Fibroblast of skin of left quadriceps (primary cell): ENCODE data around the gene LCK.
"Not testable (repeated sequence)": the region's sequence is repeated elsewhere in the genome, so short reads cannot be mapped to it uniquely, and the experiment has no call there.

ENCODE experiments used
- DNase-seq, 2 experiments: peaks; one replicate each; pipeline ENCODE4 v3.0.0-alpha.2; 2013; ENCODE audit warnings: low read depth in 2 of 2

The LCK gene

DNA sequence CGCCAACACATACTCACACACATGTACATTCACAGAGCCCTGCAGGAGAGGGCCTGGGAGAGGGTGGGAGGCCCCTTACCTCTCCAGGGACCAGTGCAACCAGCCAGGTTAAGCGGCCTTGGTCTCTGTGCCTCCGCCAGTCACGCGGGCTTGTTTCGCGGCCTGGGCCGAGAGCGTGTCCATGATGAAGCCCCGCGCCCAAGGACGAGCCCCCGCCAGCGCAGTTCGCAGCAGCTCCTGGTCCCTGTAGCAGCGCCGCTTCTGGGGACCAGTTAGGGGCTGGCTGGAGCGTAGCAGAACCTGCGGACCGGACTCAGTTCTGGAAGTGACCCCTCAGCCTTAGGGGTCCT, 11.3 kb upstream of the LCK start:
- DNase-seq: no peak

DNA sequence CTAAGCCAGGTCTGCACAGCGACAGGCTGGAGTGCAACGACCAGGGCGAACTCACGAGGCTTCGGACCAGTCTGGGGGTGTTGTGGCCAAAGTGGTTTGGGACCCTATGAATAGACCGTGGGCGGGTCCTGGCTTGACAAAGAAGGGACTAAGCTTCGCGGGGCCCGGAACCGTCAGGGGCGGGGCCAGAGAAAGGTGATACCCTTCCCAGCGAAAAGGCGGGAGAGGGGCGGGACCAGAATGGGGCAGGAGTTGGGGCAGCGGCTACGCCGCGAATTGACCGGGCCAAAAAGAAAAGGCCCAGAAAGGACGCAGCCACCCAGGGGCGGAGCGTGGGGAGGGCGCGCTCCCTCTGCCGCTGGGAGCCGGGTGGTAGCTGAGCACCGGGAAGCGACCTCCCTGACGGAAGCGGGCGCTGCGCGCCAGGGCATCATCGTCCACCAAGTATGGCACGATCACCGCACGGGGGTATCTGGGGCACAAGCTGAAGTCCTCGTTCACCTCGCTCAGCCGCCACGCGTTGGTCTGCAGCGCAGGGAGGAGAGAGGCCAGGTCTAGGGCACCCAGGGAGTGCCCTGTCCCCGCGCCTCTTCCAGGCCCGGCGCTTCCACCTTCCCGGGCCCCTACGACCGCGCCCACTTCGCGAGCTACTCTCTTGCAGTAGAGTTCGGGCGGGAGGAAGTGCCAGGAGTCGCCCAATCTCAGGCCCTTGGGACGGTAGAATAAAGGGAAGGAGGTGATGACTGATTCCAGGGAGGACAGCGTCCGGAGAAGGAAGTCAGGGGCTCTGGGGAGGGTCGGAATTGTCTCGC, 10.7 kb upstream of the LCK start:
- no peak for DNase-seq

DNA sequence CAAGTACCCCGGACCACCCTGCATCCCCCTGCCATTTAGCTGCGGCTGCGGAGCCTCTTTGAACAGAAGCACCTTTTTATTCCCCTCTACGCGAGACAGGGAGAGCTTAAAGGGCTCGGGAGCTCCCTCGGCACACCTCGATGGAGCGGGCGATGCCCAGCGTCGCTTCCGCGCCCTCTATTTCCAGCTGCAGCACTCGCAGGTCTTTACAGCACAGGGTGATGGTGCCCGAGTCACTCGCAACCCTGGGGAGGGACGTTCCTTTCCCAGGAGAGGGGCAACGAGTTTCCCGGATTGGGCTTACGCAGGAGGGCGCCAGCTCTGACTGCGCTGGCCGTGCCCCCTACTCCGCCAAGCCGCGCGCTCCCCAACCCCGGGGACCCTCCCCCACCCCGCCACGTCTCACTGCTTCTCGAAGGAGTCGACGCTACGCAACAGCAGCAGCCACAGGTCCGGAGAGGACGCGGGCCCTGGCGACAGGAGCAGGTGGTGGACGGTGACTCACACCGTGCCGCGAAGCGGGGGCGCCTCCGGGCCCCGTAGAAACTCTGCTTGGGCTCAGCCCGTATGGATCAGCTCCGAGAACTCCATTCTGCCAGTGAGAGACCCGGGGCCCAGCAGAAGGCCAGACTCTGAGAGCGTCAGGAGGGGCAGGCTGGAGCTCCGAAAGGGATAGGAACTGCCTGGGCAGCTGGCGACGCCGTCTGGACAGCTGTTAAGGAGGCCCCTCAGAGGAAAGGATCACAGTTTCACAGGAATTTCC, 9.9 kb upstream of the LCK start:
- DNase-seq: no peak

- no peak for DNase-seq
Measured at GRCh38 chr1:32242341-32242851, 8.7 kb upstream of the LCK start.

GRCh38 chr1:32246888-32247273, 4.2 kb upstream of the LCK start, which contains the start of gene FAM167B:
TSS of gene FAM167B (plus strand) at chr1:32247222. CDS start at chr1:32247422, 200 bp downstream.
- peak; percentile 36 for DNase-seq

DNA sequence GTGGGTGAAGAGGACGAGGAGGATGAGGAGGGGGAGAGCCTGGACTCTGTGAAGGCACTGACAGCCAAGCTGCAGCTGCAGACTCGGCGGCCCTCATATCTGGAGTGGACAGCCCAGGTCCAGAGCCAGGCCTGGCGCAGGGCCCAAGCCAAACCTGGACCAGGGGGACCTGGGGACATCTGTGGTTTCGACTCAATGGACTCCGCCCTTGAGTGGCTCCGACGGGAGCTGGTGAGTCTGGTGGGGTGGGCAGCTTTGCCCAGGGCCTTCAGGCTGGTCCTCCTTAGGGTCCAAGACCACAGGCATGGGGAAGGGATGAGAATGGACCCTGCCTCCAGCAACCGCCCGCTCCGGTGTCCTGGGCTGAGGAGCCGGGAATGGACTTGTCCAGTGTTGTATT, 3.6 kb upstream of the LCK start:
- no peak for DNase-seq

- DNase-seq: no peak
Measured at GRCh38 chr1:32247983-32248889, 2.8 kb upstream of the LCK start.

DNA sequence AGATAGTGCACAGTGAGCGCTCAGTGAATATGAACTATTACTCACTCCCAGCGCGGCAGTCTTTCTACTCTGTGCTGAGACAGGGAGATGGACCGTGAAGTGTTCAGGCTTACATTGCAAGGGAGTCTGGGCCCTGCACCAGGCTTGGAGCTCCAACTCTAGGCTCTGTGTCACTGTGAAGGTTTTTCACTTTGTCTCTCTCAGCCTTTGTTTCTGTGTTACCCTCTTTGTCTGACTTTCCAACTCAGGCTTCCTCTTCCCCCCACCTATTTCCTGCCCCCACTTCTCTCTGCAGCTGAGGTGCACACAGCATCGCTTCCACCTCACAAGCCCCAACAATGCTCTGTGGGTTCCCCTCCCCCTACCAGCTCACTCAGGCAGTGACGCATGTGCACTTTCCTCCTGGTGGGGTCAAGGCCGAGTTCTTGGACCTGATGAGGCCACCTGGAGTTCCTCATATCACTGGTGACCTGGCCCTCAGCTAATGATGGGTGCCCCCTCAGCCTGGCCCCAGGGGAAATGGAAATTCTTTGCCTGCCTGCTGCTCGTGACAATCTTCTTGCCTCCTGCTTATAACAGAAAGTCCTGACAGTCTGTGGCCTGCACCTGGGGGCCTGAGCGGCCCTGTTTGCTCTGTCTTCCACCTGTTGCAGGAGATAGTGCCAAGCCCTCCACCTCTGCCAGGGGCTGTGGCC, 1.1 kb upstream of the LCK start:
- DNase-seq: no peak

- no peak for DNase-seq
Measured at GRCh38 chr1:32255072-32256071, 4.3 kb downstream of the LCK start.

- DNase-seq: no peak
Measured at GRCh38 chr1:32256473-32257226, 5.6 kb downstream of the LCK start.

DNA sequence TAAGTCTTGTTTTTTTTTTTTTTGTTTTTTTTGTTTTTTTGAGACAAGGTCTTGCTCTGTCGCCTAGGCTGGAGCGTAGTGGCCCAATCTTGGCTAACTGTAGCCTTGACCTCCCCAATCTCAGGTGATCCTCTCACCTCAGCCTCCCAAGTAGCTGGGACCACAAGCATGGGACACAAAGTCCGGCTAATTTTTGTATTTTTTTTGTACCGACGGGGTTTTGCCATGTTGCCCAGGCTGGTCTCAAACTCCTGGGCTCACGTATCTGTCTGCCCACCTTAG, 6.1 kb downstream of the LCK start:
- no peak for DNase-seq

DNA sequence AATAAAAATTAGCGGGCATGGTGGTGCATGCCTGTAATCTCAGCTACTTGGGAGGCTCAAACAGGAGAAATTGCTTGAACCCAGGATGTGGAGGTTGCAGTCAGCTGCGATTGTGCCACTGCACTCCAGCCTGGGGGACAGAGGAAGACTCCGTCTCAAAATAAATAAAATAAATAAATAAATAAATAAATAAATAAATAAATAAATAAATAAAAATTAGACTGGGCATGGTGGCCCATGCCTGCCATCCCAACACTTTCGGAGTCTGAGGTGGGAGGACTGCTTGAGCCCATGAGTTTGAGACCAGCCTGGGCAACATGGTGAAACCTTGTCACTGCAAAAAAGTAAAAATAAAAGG, 12.2 kb downstream of the LCK start:
- DNase-seq: not testable (repeated sequence)

DNA sequence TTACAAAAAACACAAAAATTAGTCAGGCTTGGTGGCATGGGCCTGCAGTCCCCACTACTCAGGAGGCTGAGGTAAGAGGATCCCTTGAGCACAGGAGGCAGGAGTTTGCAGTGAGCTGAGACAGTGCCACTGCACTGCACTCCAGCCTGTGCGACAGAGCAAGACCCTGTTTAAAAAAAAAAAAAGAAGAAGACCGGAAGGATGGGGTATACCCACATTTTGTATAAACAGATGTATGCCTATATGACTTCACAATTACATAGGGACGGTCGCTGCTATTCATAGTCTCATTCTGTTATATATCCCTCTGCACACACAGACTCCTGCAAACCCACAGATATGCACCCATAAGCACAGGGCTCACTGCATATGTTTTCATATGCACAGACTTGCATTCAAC, 12.7 kb downstream of the LCK start:
- DNase-seq: no peak

DNA sequence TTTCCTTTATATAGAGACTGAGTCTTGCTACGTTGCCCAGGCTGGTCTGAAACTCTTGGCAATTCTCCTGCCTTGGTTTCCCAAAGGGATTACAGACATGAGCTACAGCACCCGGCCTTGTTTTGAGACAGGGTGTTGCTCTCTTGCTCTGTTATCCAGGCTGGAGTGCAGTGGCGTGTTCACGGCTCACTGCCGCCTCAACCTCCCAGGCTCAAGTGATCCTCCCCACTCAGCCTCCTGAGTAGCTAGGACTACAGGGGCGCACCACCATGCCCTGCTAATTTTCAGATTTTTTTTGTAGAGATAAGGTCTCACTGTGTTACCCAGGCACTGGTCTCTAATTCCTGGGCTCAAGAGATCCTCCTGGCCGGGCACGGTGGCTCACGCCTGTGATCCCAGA, 14.8 kb downstream of the LCK start:
- DNase-seq: no peak

- DNase-seq: no peak
Measured at GRCh38 chr1:32266921-32267591, 16.0 kb downstream of the LCK start.

GRCh38 chr1:32269744-32270143, 18.7 kb downstream of the LCK start:
- no peak for DNase-seq

DNA sequence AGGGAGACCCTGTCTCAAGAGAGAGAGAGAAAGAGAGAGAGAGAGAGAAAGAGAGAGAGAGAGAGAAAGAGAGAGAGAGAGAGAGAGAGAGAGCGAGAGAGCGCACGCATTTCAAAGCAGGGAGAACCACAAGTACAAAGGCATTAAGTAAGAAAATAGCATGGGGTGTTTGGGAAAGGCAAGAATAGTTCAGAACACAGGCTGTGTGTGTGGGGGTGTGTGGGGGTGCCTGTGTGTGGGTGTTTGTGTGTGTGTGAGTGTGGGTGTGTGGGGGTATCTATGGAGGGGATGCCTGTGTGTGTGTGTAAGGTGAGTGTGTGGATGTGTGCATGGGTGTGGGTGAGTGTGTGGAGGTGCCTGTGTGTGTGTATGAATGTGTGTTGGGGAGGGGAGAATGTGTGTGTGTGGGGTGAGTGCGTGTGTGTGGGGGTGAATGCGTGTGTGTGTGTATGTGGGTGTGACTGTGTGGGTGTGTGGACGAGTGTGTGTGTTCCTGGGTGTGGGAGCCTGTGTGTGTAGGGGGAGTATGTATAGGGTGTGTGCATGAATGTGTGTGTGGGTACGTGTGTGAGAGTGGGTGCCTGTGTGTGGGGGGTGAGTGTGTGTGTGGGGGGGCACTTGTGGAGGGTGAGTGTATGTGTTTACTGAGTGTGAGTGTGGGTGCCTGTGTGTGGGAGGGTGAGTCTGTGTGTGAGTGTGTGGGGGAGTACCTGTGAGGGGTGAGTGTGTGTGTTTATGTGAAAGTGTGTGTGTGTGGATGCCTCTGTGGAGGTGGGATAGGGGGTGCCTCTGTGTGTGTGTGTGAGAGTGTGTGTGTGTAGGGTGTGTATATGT, 21.7 kb downstream of the LCK start:
- no peak for DNase-seq
